Ovary (tissue), 3 donors: ENCODE results near the gene KCNIP4.

ENCODE experiments used
- CTCF ChIP-seq, 3 donors: fragments of 450-650 bp in 2 of 3; fragments of 200-600 bp in 1 of 3; IDR thresholded peaks; one replicate each; pipeline versions ENCODE4 v1.5.1 to v1.8.0; 2016 to 2022; ENCODE audit warnings: antibody characterized with exemption in 3 of 3, mild to moderate bottlenecking in 1 of 3
- EP300 ChIP-seq: sonication (generic); formaldehyde crosslinking; IDR thresholded peaks from one replicate; pipeline ENCODE4 v1.6.1; 2017; ENCODE audit warnings: antibody characterized with exemption
- POLR2A ChIP-seq: fragments of 450-650 bp; IDR thresholded peaks from one replicate; pipeline ENCODE4 v1.6.1; 2017; ENCODE audit warnings: antibody characterized with exemption, mild to moderate bottlenecking, moderate library complexity
- donor health status: DM: no; HTN: no; CAD: no.

DNA sequence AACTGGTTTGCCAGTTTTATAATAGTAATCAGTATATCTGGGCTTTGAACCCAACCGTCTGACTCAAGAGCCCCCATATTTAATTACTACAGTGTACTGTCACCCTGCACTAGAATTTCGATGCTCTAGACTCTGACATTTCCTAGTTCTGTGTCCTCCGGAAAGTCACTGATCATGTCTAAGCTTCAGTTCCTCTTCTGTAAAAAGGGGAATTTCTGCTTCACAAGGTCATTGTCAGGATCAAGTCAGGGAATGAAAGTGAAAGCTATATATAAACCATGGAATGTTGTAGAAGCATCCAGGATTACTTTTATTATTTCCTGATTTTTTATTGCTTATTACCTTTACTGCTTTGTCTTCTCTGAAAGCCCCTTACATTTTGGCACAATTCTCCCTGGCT, 4.0 kb upstream of the KCNIP4 start:
- TF ChIP-seq CTCF (IDR thresholded peaks at IDR 0.05) (no peak), EP300 (no peak), POLR2A (no peak)
